VCaP (cell line): ENCODE measurements around the gene MTHFR.

Source experiments
- H3K27ac ChIP-seq: fragments of 450-650 bp; 2 replicates; pipeline ENCODE4 v1.5.1; 2017
- TF ChIP-seq, protein P1 (sequence below): fragments of 450-650 bp; conservative IDR thresholded peaks from 2 replicates; pipeline ENCODE4 v1.5.1; 2017; ENCODE audit warnings: mild to moderate bottlenecking, moderate library complexity

The MTHFR gene

DNA sequence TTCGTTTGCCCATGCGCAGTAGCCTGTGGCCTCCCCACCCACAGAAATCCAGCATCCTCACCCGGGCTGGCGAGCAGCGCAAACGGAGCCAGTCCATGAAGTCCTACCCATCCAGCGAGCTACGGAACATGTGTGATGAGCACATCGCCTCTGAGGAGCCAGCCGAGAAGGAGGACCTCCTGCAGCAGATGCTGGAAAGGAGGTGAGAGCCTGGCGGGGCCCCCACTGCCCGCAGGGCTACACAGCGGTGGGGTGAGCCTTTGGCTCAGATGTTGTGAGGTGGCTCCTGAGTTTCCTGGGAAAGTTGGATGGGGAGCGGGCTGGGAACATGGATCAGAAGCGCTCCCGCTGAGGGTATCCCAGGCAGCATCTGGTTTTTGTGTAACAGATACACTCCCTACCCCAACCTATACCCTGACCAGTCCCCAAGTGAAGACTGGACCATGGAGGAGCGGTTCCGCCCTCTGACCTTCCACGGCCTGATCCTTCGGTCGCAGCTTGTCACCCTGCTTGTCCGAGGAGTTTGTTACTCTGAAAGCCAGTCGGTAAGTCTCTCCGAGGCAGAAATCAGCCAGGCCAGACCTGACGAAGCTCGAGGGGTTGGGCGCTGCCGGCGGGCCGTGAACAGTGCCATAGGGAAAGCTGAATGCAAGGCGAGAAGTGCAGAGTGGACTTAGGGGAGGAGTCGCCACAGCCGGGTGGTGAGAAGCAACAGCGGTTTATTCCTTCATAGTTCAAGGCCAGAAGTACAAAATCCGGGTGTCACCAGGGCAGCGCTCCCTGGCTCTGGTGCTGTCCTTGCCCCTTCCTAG lies 31.4 kb upstream of the MTHFR start:
- TF ChIP-seq, protein P1, sequence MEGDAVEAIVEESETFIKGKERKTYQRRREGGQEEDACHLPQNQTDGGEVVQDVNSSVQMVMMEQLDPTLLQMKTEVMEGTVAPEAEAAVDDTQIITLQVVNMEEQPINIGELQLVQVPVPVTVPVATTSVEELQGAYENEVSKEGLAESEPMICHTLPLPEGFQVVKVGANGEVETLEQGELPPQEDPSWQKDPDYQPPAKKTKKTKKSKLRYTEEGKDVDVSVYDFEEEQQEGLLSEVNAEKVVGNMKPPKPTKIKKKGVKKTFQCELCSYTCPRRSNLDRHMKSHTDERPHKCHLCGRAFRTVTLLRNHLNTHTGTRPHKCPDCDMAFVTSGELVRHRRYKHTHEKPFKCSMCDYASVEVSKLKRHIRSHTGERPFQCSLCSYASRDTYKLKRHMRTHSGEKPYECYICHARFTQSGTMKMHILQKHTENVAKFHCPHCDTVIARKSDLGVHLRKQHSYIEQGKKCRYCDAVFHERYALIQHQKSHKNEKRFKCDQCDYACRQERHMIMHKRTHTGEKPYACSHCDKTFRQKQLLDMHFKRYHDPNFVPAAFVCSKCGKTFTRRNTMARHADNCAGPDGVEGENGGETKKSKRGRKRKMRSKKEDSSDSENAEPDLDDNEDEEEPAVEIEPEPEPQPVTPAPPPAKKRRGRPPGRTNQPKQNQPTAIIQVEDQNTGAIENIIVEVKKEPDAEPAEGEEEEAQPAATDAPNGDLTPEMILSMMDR = no peak
- H3K27ac ChIP-seq = no peak overlapping the region

DNA sequence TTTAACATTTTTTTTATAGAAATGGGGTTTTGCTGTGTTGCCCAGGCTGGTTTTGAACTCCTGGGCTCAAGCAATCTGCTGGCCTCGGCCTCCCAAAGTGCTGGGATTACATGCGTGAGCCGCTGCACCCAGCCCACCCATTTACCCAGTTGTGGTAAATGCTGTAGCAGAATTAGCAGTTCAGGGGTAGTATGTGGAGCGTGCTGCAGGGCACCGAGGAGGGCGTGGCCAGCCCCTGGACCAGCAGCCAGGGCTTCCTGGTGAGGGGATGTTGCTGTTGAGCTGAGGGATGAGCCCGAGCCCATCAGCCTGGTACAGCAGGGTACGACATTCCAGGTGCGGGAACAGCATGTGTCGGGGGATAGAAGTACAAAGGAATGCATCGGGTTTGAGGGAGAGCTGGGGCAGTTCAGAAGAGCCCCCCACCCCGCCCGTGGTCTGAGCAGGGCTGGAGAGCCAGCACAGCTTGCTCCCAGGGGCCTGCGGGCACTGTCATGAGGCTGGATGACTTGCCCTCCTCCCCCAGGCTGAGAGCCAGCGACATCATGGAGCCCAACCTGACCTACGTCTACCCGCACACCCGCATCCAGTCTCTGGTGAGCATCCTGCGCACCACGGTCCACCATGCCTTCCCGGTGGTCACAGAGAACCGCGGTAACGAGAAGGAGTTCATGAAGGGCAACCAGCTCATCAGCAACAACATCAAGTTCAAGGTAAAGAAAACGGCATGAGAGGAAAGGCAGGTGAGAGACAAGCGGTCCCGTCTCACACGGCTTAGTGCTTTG lies 29.9 kb upstream of the MTHFR start:
- TF ChIP-seq, protein P1 = no peak
- H3K27ac ChIP-seq = no peak overlapping the region

DNA sequence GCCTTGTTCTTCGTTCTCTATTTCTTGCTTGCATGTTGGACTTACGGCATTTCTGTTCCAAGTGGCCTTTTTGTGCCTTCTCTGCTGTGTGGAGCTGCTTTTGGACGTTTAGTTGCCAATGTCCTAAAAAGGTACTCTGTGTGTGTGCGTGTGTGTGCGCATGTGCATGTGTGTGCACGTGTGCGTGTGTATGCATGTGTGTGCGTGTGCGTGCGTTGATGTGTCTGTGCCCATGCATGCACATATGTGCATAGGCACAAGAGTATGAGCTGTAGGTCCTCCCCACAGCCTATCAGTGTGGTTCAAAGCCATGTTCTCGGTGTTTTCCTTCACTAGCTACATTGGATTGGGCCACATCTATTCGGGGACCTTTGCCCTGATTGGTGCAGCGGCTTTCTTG lies 28.1 kb upstream of the MTHFR start:
- TF ChIP-seq, protein P1 = no peak
- no peak overlapping the region for H3K27ac ChIP-seq

DNA sequence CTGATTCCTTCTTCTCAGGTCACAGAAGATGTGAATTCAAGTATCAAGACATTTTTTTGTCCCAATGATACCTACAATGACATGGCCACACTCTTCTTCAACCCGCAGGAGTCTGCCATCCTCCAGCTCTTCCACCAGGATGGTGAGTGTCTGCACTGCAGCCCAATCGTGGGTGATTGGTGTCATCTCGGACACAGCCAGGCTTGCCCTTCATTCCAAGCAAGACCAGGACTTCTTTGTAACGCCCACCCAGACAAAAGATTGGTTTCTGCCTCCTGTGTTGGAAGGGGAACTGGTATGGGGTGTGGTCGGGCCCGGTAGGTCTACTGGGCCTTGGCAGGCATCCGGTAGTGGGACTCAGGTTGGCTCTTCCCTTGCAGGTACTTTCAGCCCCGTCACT lies 27.7 kb upstream of the MTHFR start:
- TF ChIP-seq, protein P1 = no peak
- H3K27ac ChIP-seq = no peak overlapping the region

DNA sequence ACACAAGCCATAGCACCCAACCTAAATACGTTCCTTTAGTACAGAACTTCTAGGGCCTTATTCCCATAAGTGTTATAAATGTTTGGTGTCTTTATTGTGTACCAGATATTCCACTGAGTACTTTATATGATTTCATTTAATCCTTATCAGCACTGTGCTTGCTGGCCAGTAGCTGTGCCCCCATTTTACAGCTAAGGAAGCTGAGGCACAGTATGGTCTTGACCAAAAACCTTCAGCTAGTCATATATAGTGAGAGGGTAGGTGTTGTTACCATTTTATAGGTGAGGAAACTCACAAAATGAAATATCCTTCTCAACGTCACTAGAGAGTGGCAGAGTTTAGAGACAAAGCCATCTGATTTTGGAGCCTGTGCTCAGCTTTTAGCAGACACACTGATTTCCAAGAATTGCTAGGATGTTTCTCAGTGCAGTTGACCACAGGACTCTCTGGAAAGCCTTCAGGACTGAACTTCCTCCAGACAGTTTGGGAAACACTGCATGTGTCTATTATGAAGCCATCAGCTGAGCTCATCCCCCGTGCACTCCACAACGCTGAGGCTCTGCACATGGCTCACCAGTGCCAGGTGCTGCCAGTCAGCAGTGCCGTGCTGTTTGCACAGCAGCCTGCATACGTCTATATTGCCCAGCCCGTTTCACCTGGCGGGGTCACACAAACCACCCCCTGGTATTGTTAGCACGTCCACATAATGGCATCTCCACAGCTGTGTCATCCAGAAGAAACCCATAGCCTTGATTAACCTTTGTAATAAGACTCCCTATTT lies 26.4 kb upstream of the MTHFR start:
- TF ChIP-seq, protein P1 = no peak
- no peak overlapping the region for H3K27ac ChIP-seq

DNA sequence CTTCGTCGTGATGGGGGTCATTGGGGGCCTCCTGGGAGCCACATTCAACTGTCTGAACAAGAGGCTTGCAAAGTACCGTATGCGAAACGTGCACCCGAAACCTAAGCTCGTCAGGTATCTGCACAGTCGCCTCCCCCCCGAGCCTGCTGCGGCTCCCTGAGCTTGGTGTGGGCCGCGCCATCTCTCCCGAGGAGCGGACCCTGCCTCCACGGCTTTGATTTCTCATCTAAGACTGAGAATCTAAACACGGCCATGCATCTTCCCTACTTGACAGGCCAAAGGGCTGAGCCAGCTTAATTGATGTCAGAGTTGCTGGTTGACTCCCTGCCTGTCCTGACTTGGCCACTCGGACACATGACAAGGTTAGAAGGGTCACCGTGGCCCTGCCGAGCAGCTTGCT lies 22.7 kb upstream of the MTHFR start:
- TF ChIP-seq, protein P1 = no peak
- no peak overlapping the region for H3K27ac ChIP-seq

DNA sequence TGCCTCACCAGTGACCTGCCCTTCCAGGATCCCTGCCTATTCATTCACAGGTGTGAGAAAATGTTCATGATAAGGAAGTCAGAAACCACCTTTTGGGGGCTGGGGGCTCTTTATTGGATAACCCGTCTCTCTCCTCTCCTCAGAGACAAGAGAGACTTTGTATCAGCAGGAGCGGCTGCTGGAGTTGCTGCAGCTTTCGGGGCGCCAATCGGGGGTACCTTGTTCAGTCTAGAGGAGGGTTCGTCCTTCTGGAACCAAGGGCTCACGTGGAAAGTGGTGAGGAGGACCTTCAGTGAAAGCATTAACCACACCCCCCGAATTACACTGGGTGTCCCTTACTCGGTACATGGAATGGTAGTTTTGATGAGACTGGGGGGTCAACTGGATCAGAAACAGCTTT lies 21.2 kb upstream of the MTHFR start:
- no peak overlapping the region for H3K27ac ChIP-seq
- TF ChIP-seq, protein P1 = no peak
